K562 (cell line): Measurements from ENCODE around the gene RAB17. TPM values are rescaled to one million over a fixed set of nuclear protein-coding genes. Genes with fewer than 3 reads are reported as not detected.

ENCODE experiments used
- ATAC-seq: fragments of 200-7000 bp; cut with Tn5 transposase; 3 replicates; pipeline ENCODE4 v1.9.1; 2020; ENCODE audit warnings: moderate library complexity
- BruUV-seq: library from RNA; stranded (reverse); fragments of 400-500 nt; replicated peaks from 2 replicates; lab custom pipeline; 2021; lab: Mats Ljungman, UMichigan
- CTCF ChIA-PET: fragments of 300-600 bp; formaldehyde crosslinking; extraction: SDS; loops from one replicate; lab custom pipeline; 2021; ENCODE audit warnings: low intra/inter-chr PET ratio; lab: Yijun Ruan, JAX
- POLR2A ChIA-PET: fragments of 300-600, 350-650 bp; sonication (Branson Sonifier 250); formaldehyde crosslinking; extraction: SDS; loops from one replicate; lab custom pipeline; 2021; ENCODE audit warnings: antibody characterized with exemption, inconsistent platforms; lab: Yijun Ruan, JAX
- DNase-seq, 4 experiments: peaks; one replicate each; pipeline versions ENCODE4 v3.0.0 to v3.0.0-alpha.2; 2011 to 2018; ENCODE audit warnings: low spot score in 3 of 4, mixed read lengths in 3 of 4; ENCODE audit errors: extremely low read depth in 1 of 4
- FAIRE-seq: peaks from 2 replicates; lab custom pipeline; 2011; peaks lifted over from hg19 to GRCh38; lab: Jason Lieb, UNC
- H2AFZ ChIP-seq: 2 replicates; pipeline ENCODE4 v1.6.0; 2011; ENCODE audit warnings: low read depth, low read length, control low read depth, inconsistent platforms
- H3K27ac ChIP-seq: fragments of 200-600 bp; 3 replicates; pipeline ENCODE4 v1.8.0; 2011; ENCODE audit warnings: low read depth, mild to moderate bottlenecking, control low read depth, inconsistent platforms, low read length, moderate library complexity, mixed read lengths; ENCODE audit errors: extremely low read depth
- H3K27me3 ChIP-seq, 2 experiments: fragments of 300-600 bp in 1 of 2; 2 replicates in 1 of 2; 3 replicates in 1 of 2; pipeline versions ENCODE4 v1.6.0 to v1.8.0; 2011; ENCODE audit warnings: inconsistent platforms in 2 of 2, low read length in 2 of 2, mild to moderate bottlenecking in 1 of 2, mixed read lengths in 1 of 2, moderate library complexity in 1 of 2; ENCODE audit not compliant: control insufficient read depth in 2 of 2, insufficient read depth in 2 of 2
- H3K36me3 ChIP-seq: fragments of 300-600 bp; 3 replicates; pipeline ENCODE4 v1.8.0; 2011; ENCODE audit warnings: mild to moderate bottlenecking, low read length, inconsistent platforms; ENCODE audit not compliant: control insufficient read depth, insufficient read depth
- H3K4me1 ChIP-seq, 2 experiments: fragments of 200-600 bp in 1 of 2; replicated peaks in 1 of 2; 2 replicates in 1 of 2; 3 replicates in 1 of 2; pipeline versions ENCODE4 v1.5.1 to v1.8.0; 2011; ENCODE audit warnings: inconsistent platforms in 2 of 2, low read length in 2 of 2, mild to moderate bottlenecking in 1 of 2, mixed read lengths in 1 of 2, moderate library complexity in 1 of 2; ENCODE audit not compliant: control insufficient read depth in 2 of 2, insufficient read depth in 2 of 2
- H3K4me2 ChIP-seq: 2 replicates; pipeline ENCODE4 v1.6.1; 2011; ENCODE audit warnings: low read length, control low read depth, inconsistent platforms, mixed read lengths; ENCODE audit not compliant: insufficient read depth
- H3K4me3 ChIP-seq: fragments of 200-600 bp; sonication (generic), shearing (Covaris generic); 2 replicates; pipeline ENCODE4 v1.5.1; 2016; ENCODE audit warnings: control low read depth, inconsistent platforms
- H3K79me2 ChIP-seq: fragments of 200-600 bp; 3 replicates; pipeline ENCODE4 v1.8.0; 2011; ENCODE audit warnings: low read length, inconsistent platforms; ENCODE audit not compliant: control insufficient read depth, insufficient read depth
- H3K9ac ChIP-seq, 2 experiments: 2 replicates each; pipeline versions ENCODE4 v1.6.0 to v1.6.1; 2011; ENCODE audit warnings: low read depth in 2 of 2, low read length in 2 of 2, control low read depth in 1 of 2, inconsistent platforms in 1 of 2, mild to moderate bottlenecking in 1 of 2, mixed read lengths in 1 of 2; ENCODE audit not compliant: insufficient read depth in 1 of 2
- H3K9me1 ChIP-seq: one replicate; pipeline ENCODE4 v1.6.0; 2011; ENCODE audit warnings: inconsistent platforms, mild to moderate bottlenecking, low read length, moderate library complexity; ENCODE audit not compliant: control insufficient read depth, insufficient read depth
- H3K9me3 ChIP-seq: replicated peaks from 2 replicates; pipeline ENCODE4 v1.5.1; 2011; ENCODE audit warnings: low read depth, low read length, inconsistent platforms; ENCODE audit not compliant: control insufficient read depth, insufficient read depth
- H4K20me1 ChIP-seq: replicated peaks from 2 replicates; pipeline ENCODE4 v1.6.1; 2011; ENCODE audit warnings: low read length, inconsistent platforms, mixed read lengths; ENCODE audit not compliant: control insufficient read depth, insufficient read depth
- JUNB ChIP-seq: fragments of 450-650 bp; formaldehyde crosslinking; conservative IDR thresholded peaks from 2 replicates; pipeline ENCODE4 v1.4.0; 2020; ENCODE audit warnings: mild to moderate bottlenecking
- RBM15 ChIP-seq: fragments of 200-400 bp; formaldehyde crosslinking; IDR thresholded peaks from 2 replicates; pipeline ENCODE4 v1.6.1; 2018; ENCODE audit warnings: mild to moderate bottlenecking, low read length, moderate library complexity; ENCODE audit not compliant: insufficient read depth
- SIN3B ChIP-seq: fragments of 450-650 bp; IDR thresholded peaks from 2 replicates; pipeline ENCODE4 v1.6.1; 2017; ENCODE audit warnings: low read depth, mild to moderate bottlenecking, moderate library complexity
- ZNF232 ChIP-seq: sonication (generic); formaldehyde crosslinking; IDR thresholded peaks from 2 replicates; pipeline ENCODE4 v1.8.0; 2022; ENCODE audit warnings: mild to moderate bottlenecking, missing genetic modification reagents
- ZNF764 ChIP-seq: fragments of 250-450 bp; sonication (Bioruptor Pico); IDR thresholded peaks from 2 replicates; pipeline ENCODE4 v1.4.0; 2020; ENCODE audit warnings: low read depth, mild to moderate bottlenecking, moderate library complexity
- WGBS: fragments of 100-300 bp; shearing (Covaris generic); methylation state at CpG from one replicate; pipeline ENCODE4 v1.1.6; 2016; ENCODE audit warnings: low coverage, mixed read lengths; ENCODE audit not compliant: insufficient coverage; ENCODE audit errors: missing lambda C conversion rate; 5-methylcytosine and 5-hydroxymethylcytosine counted together
- in situ Hi-C: fragments of 300-500 bp; cut with MboI; formaldehyde crosslinking; loops from 4 replicates; pipeline ENCODE4 v1.15.0; 2018; ENCODE audit warnings: inconsistent platforms, mixed read lengths
- intact Hi-C: fragments of 100-400 bp; cut with micrococcal nuclease; formaldehyde crosslinking; loops from 2 replicates; pipeline ENCODE4 v1.14.2; 2022
- polyA plus RNA-seq, 8 experiments: library from polyadenylated mRNA; depleted of rRNA in 4 of 8; stranded (reverse) in 5 of 8; unstranded in 3 of 8; fragments of >200 nt; fragmentation: Nextera tagmentation in 2 of 8; fragmentation: Illumina TruSeq in 1 of 8; extraction: Ambion mirVana in 2 of 8; extraction: Trizol in 1 of 8; gene quantifications; 2 replicates each; pipeline versions ENCODE4 v1.2.1 to v1.2.3, GENCODE V29; 2011 to 2014; ENCODE audit warnings: inconsistent platforms in 1 of 8, missing spikeins in 1 of 8
- total RNA-seq, 7 experiments: library from RNA; depleted of rRNA in 6 of 7; stranded (reverse); fragments of >200 nt in 6 of 7; fragmentation: Illumina TruSeq in 2 of 7; extraction: Trizol in 2 of 7; gene quantifications; 2 replicates each; pipeline versions ENCODE4 v1.2.1 to v1.2.3, GENCODE V29; 2011 to 2021; ENCODE audit warnings: low replicate concordance in 1 of 7
- TF ChIP-seq, protein P1 (sequence below): fragments of 250-450 bp; sonication (Bioruptor Pico); IDR thresholded peaks from 2 replicates; pipeline ENCODE4 v1.4.0; 2020; ENCODE audit warnings: mild to moderate bottlenecking, moderate library complexity, borderline replicate concordance
- TF ChIP-seq, protein P2 (sequence below): sonication (generic); formaldehyde crosslinking; IDR thresholded peaks from 2 replicates; pipeline ENCODE4 v1.4.0; 2020; ENCODE audit warnings: mild to moderate bottlenecking, missing genetic modification reagents

RAB17 gene
- total and polyA plus RNA-seq, 9 of the 15 experiments (the other 6 are each of a cell fraction or from before 2014, with no cell fraction given): 0.13 TPM; not detected in 8

DNA sequence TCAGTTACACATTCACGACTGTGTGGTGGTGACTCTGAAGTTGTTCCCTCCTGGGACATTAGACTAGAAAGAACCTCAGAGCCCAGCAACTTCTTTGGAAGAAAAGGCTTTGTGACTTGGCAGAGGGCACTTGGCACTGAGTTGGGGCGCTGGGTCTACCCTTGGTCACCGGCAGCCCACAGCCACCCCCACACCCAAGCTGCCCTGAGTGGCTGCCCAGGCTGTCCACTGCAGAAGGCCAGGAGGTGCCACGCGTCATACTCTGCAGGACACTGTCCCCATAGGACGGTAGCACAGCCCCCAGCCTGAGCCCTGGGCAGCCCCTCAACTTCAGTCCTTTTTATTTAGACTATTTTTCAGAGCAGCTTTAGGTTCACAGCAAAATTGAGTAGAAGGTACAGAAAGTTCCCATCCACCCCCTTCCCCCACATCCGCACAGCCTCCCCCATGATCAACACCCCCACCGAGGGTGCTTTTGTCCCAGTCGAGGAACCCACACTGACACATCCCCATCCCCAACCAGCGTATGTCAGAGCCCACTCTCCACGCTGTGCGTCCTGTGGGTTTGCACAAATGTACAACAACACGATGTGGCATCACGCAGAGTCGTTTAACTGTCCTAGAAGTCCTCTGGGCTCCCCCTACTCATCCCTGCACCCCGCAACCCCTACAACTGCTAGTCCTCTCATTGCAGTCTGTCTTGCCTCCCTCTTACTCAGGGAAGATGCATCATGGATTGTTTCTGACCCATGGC, 23.1 kb downstream of the RAB17 start (continued):
- TF ChIP-seq RBM15 (no peak), ZNF232 (CRISPR knock-in tag) (no peak)

DNA sequence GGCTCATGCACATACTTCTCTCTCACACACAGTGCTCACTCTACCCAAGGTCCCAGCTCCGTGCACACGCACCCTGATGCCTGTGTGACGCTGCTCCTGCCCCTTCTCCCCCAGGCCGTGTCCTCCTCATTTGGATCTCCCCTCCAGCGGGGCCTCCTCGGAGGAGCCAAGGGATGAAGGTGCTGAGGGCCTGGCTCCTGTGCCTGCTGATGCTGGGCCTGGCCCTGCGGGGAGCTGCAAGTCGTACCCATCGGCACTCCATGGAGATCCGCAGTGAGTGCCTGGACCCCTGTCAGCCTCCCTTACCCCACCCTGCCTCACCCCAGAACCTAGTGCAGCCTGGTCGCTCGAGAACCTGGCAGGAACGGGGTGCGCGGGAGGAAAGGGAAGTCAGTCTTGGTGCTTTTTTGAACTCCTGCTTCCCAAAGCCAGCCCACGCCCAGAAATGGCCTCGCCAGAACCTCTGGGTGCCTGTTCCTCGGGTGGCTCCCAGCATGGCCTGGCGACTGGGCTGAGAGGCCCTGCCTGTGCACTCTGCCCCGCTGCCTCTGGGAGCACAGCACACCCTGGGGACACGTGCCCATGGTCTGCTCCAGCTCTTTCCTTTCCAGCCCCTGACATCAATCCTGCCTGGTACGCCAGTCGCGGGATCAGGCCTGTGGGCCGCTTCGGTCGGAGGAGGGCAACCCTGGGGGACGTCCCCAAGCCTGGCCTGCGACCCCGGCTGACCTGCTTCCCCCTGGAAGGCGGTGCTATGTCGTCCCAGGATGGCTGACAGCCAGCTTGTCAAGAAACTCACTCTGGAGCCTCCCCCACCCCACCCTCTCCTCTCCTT, 23.9 kb downstream of the RAB17 start, which contains the start of gene PRLH:
Gene PRLH, plus strand, starts transcription at position 174 of the 835 bp plus-strand sequence. Its CDS starts 0 bp downstream, at position 174.
- no TSS peak for BruUV-seq
- intact Hi-C loops (no loop called here), in situ Hi-C loops (loop anchor here (10.0 kb wide), 1 partner anchor 442 kb away; no protein-coding TSS in a partner anchor)
- ATAC-seq: no peak
- no peak for FAIRE-seq
- H3K9ac ChIP-seq: no peak within 1 kb of the TSS
- H3K27me3 ChIP-seq: peaks cover 4 to 30% of the 10 kb centered on the region in 2 experiments; a peak in 4 of 5 replicates
- H3K4me2 ChIP-seq: no peak within 1 kb of the TSS
- no peak for DNase-seq
- H3K4me1 ChIP-seq: no peaks in the 10 kb centered on the region; a peak in 1 of 5 replicates
- POLR2A ChIA-PET: interaction anchor here (0.5 kb wide), 1 partner anchor 62 kb away, joined by 3 read pairs; no protein-coding TSS in a partner anchor
- WGBS: 2% methylated on average over 18 of the region's 32 CpGs
- no peak within 1 kb of the TSS for H3K4me3 ChIP-seq
- H4K20me1 ChIP-seq: no peaks in the 10 kb centered on the region
- no peak within 1 kb of the TSS for H2AFZ ChIP-seq
- no peaks in the 10 kb centered on the region for H3K79me2 ChIP-seq
- CTCF ChIA-PET: no interaction called here
- no peaks in the 10 kb centered on the region for H3K9me1 ChIP-seq
- TF ChIP-seq JUNB (CRISPR knock-in tag): no peak
- TF ChIP-seq ZNF764: no peak
- no peak for TF ChIP-seq SIN3B
- TF ChIP-seq, protein P1, sequence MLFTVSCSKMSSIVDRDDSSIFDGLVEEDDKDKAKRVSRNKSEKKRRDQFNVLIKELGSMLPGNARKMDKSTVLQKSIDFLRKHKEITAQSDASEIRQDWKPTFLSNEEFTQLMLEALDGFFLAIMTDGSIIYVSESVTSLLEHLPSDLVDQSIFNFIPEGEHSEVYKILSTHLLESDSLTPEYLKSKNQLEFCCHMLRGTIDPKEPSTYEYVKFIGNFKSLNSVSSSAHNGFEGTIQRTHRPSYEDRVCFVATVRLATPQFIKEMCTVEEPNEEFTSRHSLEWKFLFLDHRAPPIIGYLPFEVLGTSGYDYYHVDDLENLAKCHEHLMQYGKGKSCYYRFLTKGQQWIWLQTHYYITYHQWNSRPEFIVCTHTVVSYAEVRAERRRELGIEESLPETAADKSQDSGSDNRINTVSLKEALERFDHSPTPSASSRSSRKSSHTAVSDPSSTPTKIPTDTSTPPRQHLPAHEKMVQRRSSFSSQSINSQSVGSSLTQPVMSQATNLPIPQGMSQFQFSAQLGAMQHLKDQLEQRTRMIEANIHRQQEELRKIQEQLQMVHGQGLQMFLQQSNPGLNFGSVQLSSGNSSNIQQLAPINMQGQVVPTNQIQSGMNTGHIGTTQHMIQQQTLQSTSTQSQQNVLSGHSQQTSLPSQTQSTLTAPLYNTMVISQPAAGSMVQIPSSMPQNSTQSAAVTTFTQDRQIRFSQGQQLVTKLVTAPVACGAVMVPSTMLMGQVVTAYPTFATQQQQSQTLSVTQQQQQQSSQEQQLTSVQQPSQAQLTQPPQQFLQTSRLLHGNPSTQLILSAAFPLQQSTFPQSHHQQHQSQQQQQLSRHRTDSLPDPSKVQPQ (CRISPR knock-in tag): no peak
- TF ChIP-seq, protein P2, sequence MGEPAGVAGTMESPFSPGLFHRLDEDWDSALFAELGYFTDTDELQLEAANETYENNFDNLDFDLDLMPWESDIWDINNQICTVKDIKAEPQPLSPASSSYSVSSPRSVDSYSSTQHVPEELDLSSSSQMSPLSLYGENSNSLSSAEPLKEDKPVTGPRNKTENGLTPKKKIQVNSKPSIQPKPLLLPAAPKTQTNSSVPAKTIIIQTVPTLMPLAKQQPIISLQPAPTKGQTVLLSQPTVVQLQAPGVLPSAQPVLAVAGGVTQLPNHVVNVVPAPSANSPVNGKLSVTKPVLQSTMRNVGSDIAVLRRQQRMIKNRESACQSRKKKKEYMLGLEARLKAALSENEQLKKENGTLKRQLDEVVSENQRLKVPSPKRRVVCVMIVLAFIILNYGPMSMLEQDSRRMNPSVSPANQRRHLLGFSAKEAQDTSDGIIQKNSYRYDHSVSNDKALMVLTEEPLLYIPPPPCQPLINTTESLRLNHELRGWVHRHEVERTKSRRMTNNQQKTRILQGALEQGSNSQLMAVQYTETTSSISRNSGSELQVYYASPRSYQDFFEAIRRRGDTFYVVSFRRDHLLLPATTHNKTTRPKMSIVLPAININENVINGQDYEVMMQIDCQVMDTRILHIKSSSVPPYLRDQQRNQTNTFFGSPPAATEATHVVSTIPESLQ (CRISPR knock-in tag): no peak
- no peaks in the 10 kb centered on the region; the same call in 1 of the 2 replicates for H3K9me3 ChIP-seq
- no peaks in the 10 kb centered on the region for H3K36me3 ChIP-seq
- H3K27ac ChIP-seq: no peak within 1 kb of the TSS
